A204.1 (cell line): Measurements from ENCODE around the gene NUB1.
"Not testable (repeated sequence)": the region's sequence is repeated elsewhere in the genome, so short reads cannot be mapped to it uniquely, and the experiment has no call there.

Source experiments
- FAIRE-seq: peaks from 2 replicates; lab custom pipeline; 2012; peaks lifted over from hg19 to GRCh38; lab: Jason Lieb, UNC

Gene NUB1

GRCh38 chr7:151341357-151342101, at the start of gene NUB1:
Gene NUB1, plus strand, starts transcription at chr7:151341812. Its CDS starts 3,538 bp downstream, at chr7:151345350.
- no peak for FAIRE-seq

- no peak for FAIRE-seq
These were observed 48.8 kb upstream of the NUB1 start for GRCh38 chr7:151292850-151293249.

GRCh38 chr7:151296202-151296992, 45.2 kb upstream of the NUB1 start:
- FAIRE-seq = no peak

- no peak for FAIRE-seq
These were observed 42.8 kb upstream of the NUB1 start for GRCh38 chr7:151298765-151299164.

GRCh38 chr7:151299530-151299929, 42.1 kb upstream of the NUB1 start:
- no peak for FAIRE-seq

- FAIRE-seq = no peak
These were observed 41.5 kb upstream of the NUB1 start for GRCh38 chr7:151299940-151300645.

GRCh38 chr7:151301471-151302462, 39.8 kb upstream of the NUB1 start:
- no peak for FAIRE-seq

GRCh38 chr7:151304251-151304650, 37.4 kb upstream of the NUB1 start:
- FAIRE-seq = not testable (repeated sequence)

- no peak for FAIRE-seq
These were observed 36.8 kb upstream of the NUB1 start for GRCh38 chr7:151304856-151305255.

GRCh38 chr7:151306374-151306773, 35.2 kb upstream of the NUB1 start:
- no peak for FAIRE-seq

- no peak for FAIRE-seq
These were observed 34.8 kb upstream of the NUB1 start for GRCh38 chr7:151306860-151307259.

GRCh38 chr7:151307536-151307935, 34.1 kb upstream of the NUB1 start:
- no peak for FAIRE-seq

- FAIRE-seq = no peak
These were observed 33.4 kb upstream of the NUB1 start for GRCh38 chr7:151308256-151308655.

GRCh38 chr7:151308791-151309190, 32.8 kb upstream of the NUB1 start:
- no peak for FAIRE-seq

GRCh38 chr7:151309311-151309710, 32.3 kb upstream of the NUB1 start:
- FAIRE-seq = no peak

- FAIRE-seq = no peak
These were observed 31.0 kb upstream of the NUB1 start for GRCh38 chr7:151310578-151310977.

- no peak for FAIRE-seq
These were observed 30.2 kb upstream of the NUB1 start for GRCh38 chr7:151311294-151311864.

- FAIRE-seq = no peak
These were observed 29.3 kb upstream of the NUB1 start for GRCh38 chr7:151312356-151312755.

- no peak for FAIRE-seq
These were observed 28.5 kb upstream of the NUB1 start for GRCh38 chr7:151312831-151313809.

- FAIRE-seq = no peak
These were observed 27.8 kb upstream of the NUB1 start for GRCh38 chr7:151313857-151314256.
